IPS DF 6.9 (cell line): Measurements from ENCODE around the gene BDKRB2.

Experiments used
- DNase-seq: peaks from one replicate; pipeline ENCODE4 v3.0.0-alpha.2; 2013; ENCODE audit warnings: low read depth, low spot score
- H3K27ac ChIP-seq: one replicate; pipeline ENCODE4 v1.5.1; 2013; ENCODE audit warnings: low read length, control low read depth
- H3K27me3 ChIP-seq: 2 replicates; pipeline ENCODE4 v1.6.1; 2013; ENCODE audit warnings: mild to moderate bottlenecking, low read length; ENCODE audit not compliant: control insufficient read depth, insufficient read depth
- H3K36me3 ChIP-seq: 2 replicates; pipeline ENCODE4 v1.6.1; 2013; ENCODE audit warnings: low read length; ENCODE audit not compliant: control insufficient read depth, insufficient read depth
- H3K4me1 ChIP-seq: 2 replicates; pipeline ENCODE4 v1.6.1; 2013; ENCODE audit warnings: low read length; ENCODE audit not compliant: control insufficient read depth, insufficient read depth
- H3K4me3 ChIP-seq: 2 replicates; pipeline ENCODE4 v1.5.1; 2013; ENCODE audit warnings: mild to moderate bottlenecking, low read length
- H3K9me3 ChIP-seq: 2 replicates; pipeline ENCODE4 v1.6.1; 2013; ENCODE audit warnings: low read length, inconsistent platforms; ENCODE audit not compliant: control insufficient read depth, insufficient read depth
- WGBS: extraction: QIAGEN DNeasy Blood & Tissue Kit; methylation state at CpG from one replicate; pipeline ENCODE4 v1.1.7; 2013; ENCODE audit warnings: mixed read lengths, missing lambda C conversion rate; ENCODE audit not compliant: insufficient read length, insufficient coverage; 5-methylcytosine and 5-hydroxymethylcytosine counted together

Gene BDKRB2

GRCh38 chr14:96191841-96192462 lies 12.7 kb upstream of the BDKRB2 start:
- Histone ChIP-seq H3K27me3 (no peaks in the 10 kb centered on the region), H3K4me1 (peaks cover 7% of the 10 kb centered on the region), H3K27ac (no peak overlapping the region), H3K9me3 (no peaks in the 10 kb centered on the region), H3K4me3 (no peak overlapping the region), H3K36me3 (no peaks in the 10 kb centered on the region)
- DNase-seq, result no peak
- no CpG with 5 or more reads among the region's 3 CpGs for WGBS

- Histone ChIP-seq H3K4me1 (peaks cover 7% of the 10 kb centered on the region), H3K36me3 (no peaks in the 10 kb centered on the region), H3K9me3 (no peaks in the 10 kb centered on the region), H3K4me3 (no peak overlapping the region), H3K27ac (no peak overlapping the region), H3K27me3 (no peaks in the 10 kb centered on the region)
- no peak for DNase-seq
- no CpG with 5 or more reads among the region's 22 CpGs for WGBS
Observed at GRCh38 chr14:96192975-96193805, 11.4 kb upstream of the BDKRB2 start.

DNA sequence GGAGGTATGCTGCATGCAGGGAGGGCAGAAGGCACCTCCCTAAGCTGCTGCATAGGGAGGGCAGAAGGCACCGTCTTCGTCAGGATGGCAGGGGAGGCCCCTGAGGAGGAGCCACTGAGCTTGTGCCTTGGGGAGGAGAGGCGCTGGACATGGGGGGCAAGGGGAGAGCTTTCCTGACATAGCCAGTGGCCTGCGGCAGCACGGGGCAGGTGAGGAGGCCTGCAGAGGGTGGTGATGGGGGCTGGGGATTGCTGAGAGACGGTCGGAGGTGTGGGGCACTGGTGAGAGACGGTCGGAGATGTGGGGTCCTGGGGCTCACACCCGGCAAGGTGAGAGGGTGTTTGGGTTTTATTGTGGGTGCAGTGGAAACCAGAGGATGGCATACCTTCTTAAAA lies 10.4 kb upstream of the BDKRB2 start:
- H3K27ac ChIP-seq, result no peak overlapping the region
- H3K4me1 ChIP-seq, result peaks cover 7% of the 10 kb centered on the region
- H3K9me3 ChIP-seq, result no peaks in the 10 kb centered on the region
- DNase-seq, result no peak
- no peaks in the 10 kb centered on the region for H3K36me3 ChIP-seq
- H3K4me3 ChIP-seq, result no peak overlapping the region
- H3K27me3 ChIP-seq, result no peaks in the 10 kb centered on the region
- WGBS, result no CpG with 5 or more reads among the region's 10 CpGs

DNA sequence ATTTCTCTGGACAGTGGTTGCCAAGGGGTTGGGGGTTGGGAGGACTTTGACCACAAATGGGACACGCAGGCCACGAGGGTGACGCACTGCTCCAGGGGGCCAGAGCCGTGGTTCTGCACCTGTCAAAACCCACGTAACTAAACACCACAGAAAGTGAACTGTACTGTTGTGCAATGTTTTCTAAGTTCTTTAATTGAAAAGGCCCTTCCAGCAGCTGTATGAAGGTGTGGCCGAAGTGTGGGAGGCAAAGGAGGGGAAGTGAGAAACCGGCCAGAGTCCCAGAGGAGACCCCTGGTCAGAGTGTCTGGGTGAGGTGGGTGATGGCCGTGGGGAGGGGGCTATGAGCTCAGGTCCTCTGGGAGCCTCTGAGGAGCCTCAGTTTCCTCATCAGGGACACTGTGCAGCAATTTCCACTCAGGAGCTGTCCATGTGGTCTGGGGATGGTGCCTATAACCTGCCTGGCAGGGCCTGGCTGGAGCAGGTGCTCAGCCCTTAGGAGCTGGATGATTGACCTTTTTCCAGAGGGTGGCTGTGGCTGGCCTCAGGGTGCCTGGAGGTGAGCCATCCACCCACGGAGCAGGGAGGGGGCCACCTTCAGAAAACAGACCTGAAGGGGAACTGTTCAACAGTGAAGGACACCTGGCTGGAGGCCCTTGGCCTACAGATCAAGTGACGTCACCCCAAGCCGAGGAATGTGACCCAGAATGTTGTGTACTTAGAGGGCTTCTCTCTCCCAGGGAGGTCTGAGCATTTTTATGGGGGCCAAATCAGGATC lies 9.8 kb upstream of the BDKRB2 start:
- Histone ChIP-seq H3K4me1 (peaks cover 7% of the 10 kb centered on the region), H3K27ac (no peak overlapping the region), H3K36me3 (no peaks in the 10 kb centered on the region), H3K27me3 (no peaks in the 10 kb centered on the region), H3K4me3 (no peak overlapping the region), H3K9me3 (no peaks in the 10 kb centered on the region)
- no peak for DNase-seq
- no CpG with 5 or more reads among the region's 11 CpGs for WGBS

DNA sequence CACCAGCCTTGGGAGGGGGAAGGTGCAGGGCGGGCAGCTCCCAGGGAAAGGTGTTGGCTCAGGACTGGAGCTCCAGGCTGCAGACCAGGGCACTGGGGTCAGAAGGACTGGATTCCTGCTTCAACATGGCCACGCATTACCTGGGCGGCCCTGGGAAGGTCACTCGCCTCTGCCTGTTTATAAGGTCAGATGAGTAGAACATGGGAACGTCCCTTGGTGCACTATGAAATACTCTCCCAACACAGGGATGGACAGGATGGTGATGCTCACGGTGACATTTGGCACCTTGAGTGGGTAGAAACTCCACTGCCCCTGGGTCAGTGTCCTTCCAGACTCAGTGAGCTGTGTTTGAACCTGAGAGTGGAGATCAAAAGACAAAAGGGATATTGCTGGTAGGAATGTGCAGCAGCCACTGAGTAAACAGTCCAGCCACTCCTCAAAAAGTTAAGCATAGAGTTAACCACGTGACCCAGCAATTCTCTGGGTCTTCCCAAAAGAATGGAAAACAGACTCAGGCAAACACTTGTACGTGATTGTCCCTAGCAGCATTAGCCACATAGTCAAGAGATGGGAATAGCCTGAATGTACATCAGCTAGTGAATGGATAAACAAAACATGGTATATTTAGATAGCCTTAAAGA lies 9.1 kb upstream of the BDKRB2 start:
- H3K4me3 ChIP-seq, result no peak overlapping the region
- H3K4me1 ChIP-seq, result peaks cover 7% of the 10 kb centered on the region
- no peak overlapping the region for H3K27ac ChIP-seq
- no peak for DNase-seq
- H3K27me3 ChIP-seq, result no peaks in the 10 kb centered on the region
- no peaks in the 10 kb centered on the region for H3K36me3 ChIP-seq
- no CpG with 5 or more reads among the region's 8 CpGs for WGBS
- H3K9me3 ChIP-seq, result no peaks in the 10 kb centered on the region

DNA sequence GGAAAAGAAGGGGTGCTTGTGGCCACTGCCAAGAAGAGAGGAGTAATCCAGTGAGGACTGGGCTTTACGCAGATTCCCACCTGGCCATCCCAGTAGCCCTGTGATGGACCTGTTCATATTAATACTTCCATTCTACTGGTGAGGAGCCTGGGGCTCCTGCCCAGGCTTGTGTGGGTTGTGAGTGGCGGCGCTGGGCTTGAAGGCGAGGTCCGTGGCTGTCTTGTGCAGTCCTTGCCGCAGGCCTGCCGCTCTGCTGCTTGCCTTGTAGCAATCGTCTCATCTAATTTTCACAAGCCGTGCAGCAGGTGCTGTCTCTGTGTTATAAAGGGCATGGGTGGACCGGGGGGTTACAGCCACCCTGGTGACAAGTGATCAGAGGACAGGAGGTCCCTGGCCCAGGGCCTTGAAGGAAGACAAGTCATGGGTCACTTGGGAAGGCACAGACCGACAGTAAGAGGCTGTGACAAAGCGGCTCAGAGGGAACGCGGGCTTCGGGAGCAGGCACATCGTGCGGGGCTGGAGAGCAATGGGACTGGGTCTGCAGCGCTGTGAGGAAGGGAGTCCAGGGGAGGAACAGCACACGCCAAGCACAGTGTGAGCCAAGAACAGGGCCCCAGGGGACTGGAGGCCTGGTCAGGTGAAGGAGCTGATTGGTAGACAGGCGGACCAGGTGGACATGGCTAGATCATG lies 7.3 kb upstream of the BDKRB2 start:
- peaks cover 4% of the 10 kb centered on the region for H3K4me1 ChIP-seq
- H3K27ac ChIP-seq, result no peak overlapping the region
- H3K4me3 ChIP-seq, result no peak overlapping the region
- no peak for DNase-seq
- H3K36me3 ChIP-seq, result no peaks in the 10 kb centered on the region
- no peaks in the 10 kb centered on the region for H3K27me3 ChIP-seq
- WGBS, result no CpG with 5 or more reads among the region's 20 CpGs
- no peaks in the 10 kb centered on the region for H3K9me3 ChIP-seq

- Histone ChIP-seq H3K4me1 (peaks cover 3% of the 10 kb centered on the region), H3K9me3 (no peaks in the 10 kb centered on the region), H3K4me3 (no peak overlapping the region), H3K27me3 (no peaks in the 10 kb centered on the region), H3K27ac (no peak overlapping the region), H3K36me3 (no peaks in the 10 kb centered on the region)
- no peak for DNase-seq
- no CpG with 5 or more reads among the region's 11 CpGs for WGBS
Observed at GRCh38 chr14:96197969-96198368, 6.7 kb upstream of the BDKRB2 start.

DNA sequence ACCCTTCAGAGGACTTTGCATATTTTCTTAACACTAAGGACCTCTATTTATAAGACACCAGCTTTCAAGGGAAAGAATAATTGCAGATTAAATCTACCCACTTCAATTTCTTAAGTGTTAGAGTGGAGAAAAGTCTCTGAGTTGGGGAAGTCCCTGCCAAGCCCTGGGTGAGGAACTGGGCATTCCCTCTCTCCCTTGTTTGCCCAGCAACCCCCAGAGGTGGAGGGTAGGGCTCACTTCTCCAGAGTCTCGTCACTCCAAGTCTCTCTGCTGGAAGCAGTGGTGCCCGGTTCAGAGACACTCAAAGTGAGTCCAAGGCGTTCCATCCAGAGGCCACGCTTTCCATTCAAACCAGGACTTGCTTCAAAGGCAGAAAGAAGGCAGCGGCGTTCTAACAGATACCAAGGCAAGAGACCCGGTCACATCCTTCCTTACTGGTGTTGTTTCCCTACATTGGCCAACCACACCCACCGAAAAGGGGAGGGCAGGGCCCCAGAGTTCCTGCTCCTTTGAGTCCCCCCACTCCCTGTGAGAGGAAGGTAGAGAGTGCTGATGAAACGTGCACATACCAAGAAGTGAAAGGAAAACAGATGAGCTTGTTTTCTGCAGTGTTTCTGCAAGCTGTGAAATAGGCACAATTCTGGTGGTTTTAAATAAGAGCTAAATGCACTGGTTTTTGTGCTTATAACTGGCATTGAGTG lies 6.1 kb upstream of the BDKRB2 start:
- WGBS, result no CpG with 5 or more reads among the region's 9 CpGs
- H3K27me3 ChIP-seq, result no peaks in the 10 kb centered on the region

DNA sequence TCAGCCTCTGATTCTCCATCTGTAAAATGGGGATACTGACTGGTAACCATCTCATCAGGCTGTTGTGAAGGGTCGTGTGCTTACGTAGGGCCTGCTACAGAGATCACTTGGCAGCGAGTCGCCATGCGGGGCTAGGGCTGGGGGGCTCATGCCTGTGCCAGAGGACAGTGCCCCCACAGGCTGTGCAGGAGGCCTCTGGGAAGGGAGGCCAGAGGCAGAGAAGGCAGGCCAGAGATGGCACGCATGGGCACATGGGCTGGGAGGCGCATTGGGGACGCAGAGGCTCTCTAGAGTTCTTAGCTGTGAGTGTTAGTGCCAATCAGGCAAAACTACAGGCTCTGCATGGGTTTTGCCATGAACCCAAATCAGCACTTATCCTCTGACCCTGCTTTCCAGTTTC lies 3.5 kb upstream of the BDKRB2 start:
- peaks cover 2% of the 10 kb centered on the region; the same call in 1 of the 2 replicates for H3K27me3 ChIP-seq
- DNase-seq, result no peak
- no CpG with 5 or more reads among the region's 8 CpGs for WGBS
- H3K36me3 ChIP-seq, result no peaks in the 10 kb centered on the region
- no peaks in the 10 kb centered on the region for H3K9me3 ChIP-seq
- H3K4me3 ChIP-seq, result no peak overlapping the region
- H3K27ac ChIP-seq, result no peak overlapping the region
- peaks cover 6% of the 10 kb centered on the region for H3K4me1 ChIP-seq

More for the DNA sequence above, 6.1 kb upstream of the BDKRB2 start:
- Histone ChIP-seq H3K4me1 (0 out of 2 replicates have a peak, but pooled peaks cover under 1% of the 10 kb centered on the region), H3K27ac (no peak overlapping the region), H3K36me3 (no peaks in the 10 kb centered on the region), H3K9me3 (no peaks in the 10 kb centered on the region), H3K4me3 (no peak overlapping the region)
- no peak for DNase-seq
